IPS-18a (cell line): ENCODE measurements around the gene OXGR1.

Experiments
- H3K27ac ChIP-seq: one replicate; pipeline ENCODE4 v1.5.1; 2013; ENCODE audit warnings: low read length
- H3K27me3 ChIP-seq: one replicate; pipeline ENCODE4 v1.6.1; 2013; ENCODE audit warnings: mild to moderate bottlenecking, low read length; ENCODE audit not compliant: control insufficient read depth, insufficient read depth
- H3K36me3 ChIP-seq: one replicate; pipeline ENCODE4 v1.6.1; 2013; ENCODE audit warnings: low read depth, low read length; ENCODE audit not compliant: control insufficient read depth
- H3K4me1 ChIP-seq: one replicate; pipeline ENCODE4 v1.6.1; 2013; ENCODE audit warnings: low read depth, low read length; ENCODE audit not compliant: control insufficient read depth
- H3K4me3 ChIP-seq: one replicate; pipeline ENCODE4 v1.5.1; 2013; ENCODE audit warnings: low read length
- H3K9ac ChIP-seq: one replicate; pipeline ENCODE4 v1.6.1; 2013; ENCODE audit warnings: mild to moderate bottlenecking, low read length, moderate library complexity
- H3K9me3 ChIP-seq: one replicate; pipeline ENCODE4 v1.6.1; 2013; ENCODE audit warnings: low read depth, low read length; ENCODE audit not compliant: control insufficient read depth

Gene OXGR1

DNA sequence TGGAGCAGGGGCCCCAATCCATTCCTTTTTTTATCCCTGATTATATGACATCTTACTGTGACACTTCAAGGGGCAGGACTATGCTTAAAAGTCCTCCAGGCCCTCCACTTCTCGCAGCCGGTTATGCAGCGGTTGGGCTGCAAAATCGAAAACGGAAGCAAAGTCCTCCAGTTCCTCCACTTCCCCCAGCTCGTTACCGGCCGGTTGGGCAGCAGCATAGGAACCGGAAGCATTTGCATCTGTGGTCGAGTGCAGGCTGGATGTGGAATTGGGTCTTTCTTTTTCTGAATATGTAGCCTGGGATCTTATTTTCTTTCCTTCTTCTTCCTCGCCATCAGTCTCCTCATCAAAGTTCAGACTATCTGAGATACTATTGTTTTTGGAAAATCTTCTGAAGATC is 46.1 kb downstream of the OXGR1 start:
- Histone ChIP-seq H3K27ac (no peak overlapping the region), H3K9me3 (no peaks in the 10 kb centered on the region), H3K4me3 (no peak overlapping the region), H3K9ac (no peak overlapping the region), H3K4me1 (peaks cover 3% of the 10 kb centered on the region), H3K36me3 (no peaks in the 10 kb centered on the region), H3K27me3 (no peaks in the 10 kb centered on the region)

- Histone ChIP-seq H3K9ac (no peak overlapping the region), H3K36me3 (no peaks in the 10 kb centered on the region), H3K27me3 (no peaks in the 10 kb centered on the region), H3K4me1 (peaks cover 3% of the 10 kb centered on the region), H3K27ac (no peak overlapping the region), H3K4me3 (no peak overlapping the region), H3K9me3 (no peaks in the 10 kb centered on the region)
These were observed 46.8 kb downstream of the OXGR1 start for GRCh38 chr13:96947343-96947910.

- no peaks in the 10 kb centered on the region for H3K9me3 ChIP-seq
- H3K9ac ChIP-seq = no peak overlapping the region
- peaks cover 3% of the 10 kb centered on the region for H3K4me1 ChIP-seq
- no peak overlapping the region for H3K4me3 ChIP-seq
- H3K36me3 ChIP-seq = no peaks in the 10 kb centered on the region
- no peak overlapping the region for H3K27ac ChIP-seq
- H3K27me3 ChIP-seq = no peaks in the 10 kb centered on the region
These were observed 47.5 kb downstream of the OXGR1 start for GRCh38 chr13:96946709-96947311.

DNA sequence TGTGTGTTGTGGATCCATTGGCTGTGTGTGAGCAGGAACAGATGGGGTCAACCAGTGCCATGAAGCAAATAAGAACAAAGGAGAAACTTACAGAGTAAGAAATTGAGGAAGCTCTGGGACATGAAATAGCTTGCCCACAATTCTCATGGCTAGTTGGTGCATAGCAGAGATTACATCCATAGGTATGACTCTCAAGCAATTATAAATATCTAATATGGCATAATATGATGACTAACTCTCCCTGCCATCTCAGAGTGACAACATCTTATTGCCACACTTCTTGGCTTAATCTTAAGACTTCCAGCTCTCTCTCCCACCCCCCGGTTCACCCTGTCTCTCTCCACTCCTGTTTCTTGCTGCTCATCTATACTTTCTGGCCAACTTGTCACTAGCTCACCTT is 53.3 kb downstream of the OXGR1 start:
- H3K9ac ChIP-seq = no peak overlapping the region
- H3K27me3 ChIP-seq = no peaks in the 10 kb centered on the region
- H3K4me3 ChIP-seq = no peak overlapping the region
- H3K4me1 ChIP-seq = no peaks in the 10 kb centered on the region
- no peaks in the 10 kb centered on the region for H3K9me3 ChIP-seq
- H3K36me3 ChIP-seq = no peaks in the 10 kb centered on the region
- H3K27ac ChIP-seq = no peak overlapping the region

GRCh38 chr13:96935901-96936300 is 58.4 kb downstream of the OXGR1 start:
- no peaks in the 10 kb centered on the region for H3K36me3 ChIP-seq
- no peaks in the 10 kb centered on the region for H3K9me3 ChIP-seq
- no peaks in the 10 kb centered on the region for H3K27me3 ChIP-seq
- H3K4me1 ChIP-seq = no peaks in the 10 kb centered on the region
- no peak overlapping the region for H3K27ac ChIP-seq
- no peak overlapping the region for H3K9ac ChIP-seq
- H3K4me3 ChIP-seq = no peak overlapping the region
